NCI-H2171 (cell line): ENCODE results near the gene COX5B.
"Not testable (repeated sequence)": the region's sequence is repeated elsewhere in the genome, so short reads cannot be mapped to it uniquely, and the experiment has no call there.

ENCODE experiments used
- DNase-seq: peaks from one replicate; lab custom pipeline; 2025; lab: John Stamatoyannopoulos, UW

Gene COX5B

GRCh38 chr2:97654309-97654708, 8.4 kb downstream of the COX5B start:
- no peak for DNase-seq

DNA sequence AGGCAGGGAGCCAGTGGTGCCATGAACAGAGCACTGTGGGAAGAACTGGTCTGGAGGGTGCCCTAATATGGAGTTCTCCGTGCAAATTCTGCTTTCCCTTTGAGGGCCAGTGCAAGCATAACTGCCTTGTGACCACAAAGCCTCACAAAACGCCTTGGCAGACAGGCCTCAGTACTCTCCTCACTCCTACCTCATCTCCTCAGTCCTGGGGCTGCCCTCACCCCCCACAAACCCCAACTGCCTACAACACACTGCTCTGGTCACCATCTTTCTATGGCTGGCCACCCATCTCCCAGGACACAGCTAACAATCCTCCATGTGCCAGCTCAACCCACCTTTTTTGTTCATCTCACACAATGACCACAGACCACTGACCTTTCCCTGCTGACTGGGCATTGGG, 8.9 kb downstream of the COX5B start:
- DNase-seq: no peak

GRCh38 chr2:97656129-97656755, 10.4 kb downstream of the COX5B start:
- DNase-seq: no peak

DNA sequence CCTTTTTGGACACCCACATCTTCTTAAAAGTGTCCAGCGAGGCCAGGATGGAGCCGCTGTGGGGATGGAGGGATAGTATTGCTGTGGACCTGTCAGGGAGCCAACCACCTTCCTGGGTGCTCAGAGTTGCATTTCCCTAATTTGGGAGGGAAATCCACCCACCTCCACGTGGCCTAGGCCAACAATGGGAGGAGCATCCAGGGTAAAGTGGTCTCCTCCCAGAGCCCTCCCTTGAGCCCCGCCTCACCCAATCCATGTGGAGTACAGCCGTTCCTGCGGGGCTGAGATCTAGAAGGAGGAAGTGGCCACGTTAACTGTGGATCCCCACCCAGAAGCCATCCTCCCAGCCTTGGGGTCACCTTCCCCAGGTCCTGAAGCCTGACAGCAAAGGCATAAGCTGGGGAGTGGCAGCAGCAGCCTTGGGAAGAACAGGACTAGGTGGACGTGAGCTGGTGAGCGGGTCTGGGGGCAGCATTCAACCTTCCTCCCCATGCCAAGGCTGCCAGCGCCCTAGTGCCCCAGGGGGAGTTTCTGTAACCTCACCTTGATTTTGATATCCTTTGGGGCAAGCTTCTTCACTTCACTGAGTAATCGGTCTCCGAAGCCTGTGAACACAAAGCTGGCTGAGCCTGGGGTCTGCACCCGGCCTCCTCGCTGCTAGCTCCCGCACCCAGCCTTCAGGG, 11.2 kb downstream of the COX5B start:
- no peak for DNase-seq

DNA sequence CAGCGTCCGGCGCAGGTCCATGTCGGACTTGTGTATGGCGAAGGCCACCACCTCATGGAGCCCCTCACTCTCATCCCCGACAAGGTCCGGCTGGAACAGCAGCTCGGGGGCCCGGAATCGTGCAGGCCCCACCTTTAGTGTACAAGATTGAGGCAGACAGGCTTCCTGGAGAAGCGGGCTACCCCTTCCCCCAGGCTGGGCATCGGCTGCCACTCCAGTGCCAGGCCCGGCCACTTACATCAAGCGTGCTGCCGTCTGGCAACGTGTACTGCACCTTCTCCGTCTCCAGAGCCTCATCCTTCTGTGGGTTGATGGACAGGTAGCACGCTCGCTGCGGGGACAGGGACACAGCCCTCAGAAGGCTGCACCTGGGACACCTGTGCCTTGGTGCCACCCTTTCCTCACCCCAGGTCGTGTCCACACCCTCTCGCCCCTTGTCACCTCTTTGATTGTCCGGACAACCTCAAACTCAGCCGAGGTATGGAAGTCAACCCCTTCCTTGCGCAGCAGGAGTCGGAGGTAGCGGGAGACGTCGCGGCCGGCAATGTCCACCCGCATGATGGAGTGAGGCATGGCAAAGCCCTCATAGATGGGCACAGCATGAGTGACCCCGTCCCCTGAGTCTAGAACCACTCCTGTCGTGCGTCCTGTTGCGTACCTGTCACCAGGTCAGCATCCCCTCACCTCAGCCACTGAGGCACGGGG, 12.3 kb downstream of the COX5B start:
- no peak for DNase-seq

DNA sequence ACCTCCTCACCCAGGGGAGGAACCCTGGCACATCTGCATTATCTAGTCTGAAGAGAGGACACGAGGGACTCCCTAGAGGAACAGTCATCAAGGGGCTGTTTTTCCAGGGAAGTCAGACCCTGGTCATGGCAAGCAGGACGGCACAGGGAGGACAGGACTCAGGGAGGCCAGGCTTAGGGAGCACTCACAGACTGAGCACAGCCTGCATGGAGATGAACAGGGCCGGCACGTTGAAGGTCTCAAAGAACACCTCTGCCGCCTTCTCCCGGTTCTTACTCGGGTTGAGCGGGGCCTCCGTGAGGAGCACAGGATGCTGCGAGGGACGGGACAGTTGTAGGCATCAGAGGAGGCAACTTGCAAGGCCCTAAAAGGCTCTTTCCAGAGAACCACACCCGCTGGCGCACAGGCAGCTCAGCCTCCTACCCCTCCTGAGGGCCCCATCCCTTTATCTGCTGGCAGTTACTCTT, 12.9 kb downstream of the COX5B start:
- DNase-seq: no peak

DNA sequence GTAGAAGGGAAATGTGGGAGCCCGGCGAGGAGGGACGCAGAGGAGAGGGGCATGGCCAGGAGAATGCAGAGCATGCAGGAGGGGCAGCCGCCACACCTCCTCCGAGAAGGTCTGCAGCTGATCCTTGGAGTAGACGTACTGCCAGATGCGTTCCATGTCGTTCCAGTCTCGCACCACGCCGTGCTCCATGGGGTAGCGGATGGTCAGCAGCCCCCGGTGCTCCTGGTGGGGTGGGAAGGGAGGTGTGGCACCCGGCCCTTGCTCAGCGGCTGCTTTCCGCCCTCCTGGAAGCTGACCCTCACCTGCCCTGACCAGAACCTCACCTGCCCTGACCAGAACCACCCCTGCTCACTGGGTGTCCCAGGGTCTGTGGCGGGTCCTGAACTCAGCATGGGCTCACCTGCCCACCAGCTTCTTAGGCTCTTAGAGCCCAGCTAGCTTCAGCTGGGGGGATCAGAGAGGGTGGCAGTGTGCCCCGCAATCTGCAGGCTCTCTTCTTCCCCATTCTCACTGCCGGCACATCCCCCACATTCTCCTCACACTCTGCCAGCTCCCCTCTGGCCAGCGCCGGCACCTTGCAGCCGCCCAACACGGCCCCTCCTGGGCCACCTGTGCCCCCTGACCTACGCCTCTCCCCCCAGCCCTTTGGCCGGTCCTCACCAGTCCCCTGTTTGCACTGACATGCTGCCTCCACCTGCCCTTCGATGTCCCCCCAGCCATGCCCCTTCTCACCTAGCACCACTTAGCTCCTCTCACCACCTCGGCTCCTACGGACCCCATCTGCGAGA, 13.6 kb downstream of the COX5B start:
- DNase-seq: no peak

DNA sequence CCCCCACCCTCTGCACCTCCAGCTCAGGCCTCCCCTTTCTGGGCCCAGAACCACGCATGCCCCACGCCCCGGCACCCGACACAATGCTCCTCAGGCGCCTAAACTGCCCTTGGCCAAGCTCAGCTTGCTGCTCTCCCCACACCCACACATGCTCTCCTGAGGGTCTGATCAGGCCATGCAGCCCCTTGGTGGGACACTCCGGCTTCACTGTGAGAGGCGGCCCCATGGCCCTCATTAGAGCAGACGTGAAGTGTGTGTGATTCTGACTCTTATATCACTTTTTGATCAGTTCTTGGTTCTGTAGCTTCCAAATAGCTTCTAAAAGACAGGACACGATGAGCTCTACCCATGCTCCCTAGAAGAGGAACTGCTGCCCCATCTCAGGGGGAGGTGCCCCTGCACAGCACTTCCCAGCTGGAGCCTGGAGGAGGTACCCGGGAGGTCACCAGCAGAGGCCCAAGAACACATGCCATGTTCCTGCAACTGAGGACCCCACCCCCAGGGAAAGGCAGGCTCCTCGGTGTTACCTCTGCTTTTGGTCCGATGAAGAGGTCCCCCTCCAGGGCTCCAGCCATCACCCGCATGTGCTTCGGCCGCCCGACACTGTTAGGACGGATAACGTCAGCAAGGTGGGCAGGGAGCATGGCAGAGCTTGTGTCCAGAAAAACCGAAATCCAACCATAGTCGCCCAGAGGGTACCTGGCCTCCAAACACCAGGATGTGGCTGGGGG, 14.3 kb downstream of the COX5B start:
- DNase-seq: no peak

DNA sequence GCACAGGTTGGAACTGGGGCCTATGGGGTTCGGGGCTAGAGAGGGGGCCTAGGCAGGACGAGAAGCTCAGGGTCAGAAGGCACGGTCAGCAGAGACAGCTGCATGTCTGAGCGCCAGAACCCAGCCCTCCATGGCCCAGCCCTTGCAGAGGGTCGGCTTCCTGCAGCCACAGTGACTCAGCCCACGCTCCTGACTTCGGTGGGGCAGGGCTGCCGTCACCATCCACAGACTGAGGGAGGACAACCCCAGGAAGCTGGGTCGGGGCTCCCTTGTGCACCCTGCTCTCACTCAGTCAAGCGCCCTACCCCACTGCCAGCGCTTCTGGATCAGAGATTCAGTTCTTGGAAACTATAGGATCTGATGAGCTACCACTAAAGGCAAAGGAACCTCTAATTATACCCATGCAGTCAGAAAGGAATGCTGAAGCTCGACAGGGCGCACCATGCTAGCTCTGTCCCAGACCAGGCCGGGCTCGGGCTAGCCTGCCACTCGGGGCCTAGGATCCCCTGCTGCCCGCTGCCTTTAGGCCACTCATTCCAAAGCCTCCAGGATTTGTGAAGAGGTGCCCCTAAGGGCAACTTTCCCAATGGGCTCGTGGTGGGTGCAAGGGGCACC, 15.0 kb downstream of the COX5B start:
- DNase-seq: no peak

GRCh38 chr2:97661927-97662326, 16.1 kb downstream of the COX5B start:
- DNase-seq: no peak

DNA sequence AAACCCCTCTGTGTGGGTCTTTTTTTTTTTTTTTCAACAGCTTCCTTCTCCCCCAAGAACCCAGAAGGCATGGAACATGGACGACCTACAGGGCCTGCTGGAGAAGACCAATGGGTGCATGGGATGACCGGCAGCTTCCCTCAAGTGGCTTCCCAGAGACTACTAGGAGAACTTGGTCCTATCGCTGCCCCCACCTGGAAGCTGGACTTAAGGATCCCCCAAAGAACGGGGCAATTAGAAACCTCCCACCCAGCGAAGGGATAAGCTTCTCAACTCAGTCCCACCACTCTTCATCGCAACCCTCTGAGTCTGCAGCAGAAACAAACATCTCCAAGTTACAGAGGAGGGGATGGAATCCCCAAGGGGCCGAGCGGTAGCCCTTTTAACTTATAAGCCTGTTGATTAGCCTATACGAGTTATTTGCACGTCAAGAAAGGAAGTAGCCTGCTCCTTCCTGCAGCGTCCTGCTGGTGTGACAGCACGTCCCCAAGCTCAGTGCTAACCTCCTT, 16.6 kb downstream of the COX5B start:
- DNase-seq: no peak

DNA sequence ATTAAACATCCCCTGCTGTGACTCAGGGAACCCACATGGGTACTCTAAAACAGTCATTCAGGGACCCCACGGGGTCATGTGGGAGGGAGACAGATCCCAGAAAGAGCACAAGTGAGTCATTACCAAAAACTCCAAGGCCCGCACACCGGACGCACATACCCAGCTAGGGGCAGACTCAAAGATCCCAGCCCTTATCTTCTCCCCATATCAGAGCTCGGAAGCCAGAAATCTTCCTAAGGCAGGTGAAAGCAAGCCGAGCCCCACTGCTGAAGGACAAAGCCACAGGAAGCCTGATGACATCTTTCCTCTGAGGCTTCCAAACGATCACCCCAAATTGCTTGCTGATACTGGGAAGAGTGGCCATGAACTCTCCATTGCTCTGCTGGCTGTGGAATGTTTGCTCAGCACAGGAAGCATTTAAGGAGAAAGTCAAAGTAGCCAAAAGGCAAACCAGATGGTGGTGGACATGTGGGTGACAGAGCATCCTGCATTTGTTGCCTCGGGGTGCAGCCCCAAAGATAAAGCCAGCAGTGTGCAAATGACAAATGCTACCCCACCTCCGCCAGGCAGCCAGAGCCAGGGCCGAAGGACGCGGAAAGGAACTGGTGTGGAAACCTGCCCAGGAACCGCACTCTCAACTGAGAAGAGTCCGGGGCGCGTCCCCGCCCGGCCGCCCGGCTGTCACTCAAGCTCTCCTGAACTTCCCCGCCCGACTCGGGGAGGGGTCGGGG, 17.2 kb downstream of the COX5B start:
- DNase-seq: no peak

DNA sequence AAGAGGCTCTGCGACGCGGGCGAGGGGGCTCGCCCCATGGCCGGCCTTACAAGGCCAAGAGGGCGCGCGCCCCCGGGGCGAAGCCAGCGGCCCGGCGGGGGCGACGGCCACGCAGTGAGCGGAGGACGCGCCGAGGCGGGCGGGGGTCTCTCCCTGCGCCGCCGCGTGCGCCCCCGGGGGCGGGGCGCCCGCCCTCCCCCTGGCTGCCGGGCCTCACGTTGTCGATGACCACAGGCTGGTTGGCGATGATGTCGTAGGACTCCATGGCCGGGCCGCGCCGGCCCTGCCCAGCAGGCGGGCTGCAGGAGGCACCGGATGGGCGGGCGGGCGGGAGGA, 17.7 kb downstream of the COX5B start:
- peak; percentile 56 for DNase-seq

DNA sequence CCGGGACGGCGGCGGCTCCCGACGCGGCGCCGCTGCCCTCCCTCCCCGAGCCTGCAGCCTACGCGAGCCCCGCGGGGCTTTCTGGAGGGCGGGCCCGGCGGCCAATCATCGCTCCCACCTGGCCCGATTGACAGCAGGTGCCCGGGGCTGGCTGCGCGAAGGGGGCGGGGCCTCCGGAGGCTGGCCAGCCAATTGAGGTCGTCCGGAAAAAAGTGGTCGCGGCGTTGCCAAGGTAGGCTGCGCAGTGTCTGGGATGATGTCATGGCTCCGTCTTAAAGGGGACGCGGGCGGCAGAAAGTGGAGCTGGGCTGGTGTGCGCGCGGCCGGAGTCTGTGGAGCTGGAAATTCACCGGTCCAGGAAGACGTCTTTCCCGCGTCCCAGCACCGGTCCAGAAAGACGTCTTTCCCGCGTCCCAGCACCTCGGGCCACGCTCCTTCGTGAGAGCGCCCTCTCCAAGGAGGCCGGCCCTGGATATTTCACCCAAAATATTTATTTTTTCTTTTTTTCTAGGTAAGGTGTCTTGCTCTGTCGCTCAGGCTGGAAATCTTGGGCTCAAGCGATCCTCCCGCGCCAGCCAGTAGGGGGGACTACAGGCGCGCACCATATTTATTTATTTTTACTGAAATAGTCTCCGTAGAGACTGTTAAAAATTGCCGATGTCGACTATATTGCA, 18.2 kb downstream of the COX5B start, which contains the start of gene ACTR1B:
TSS of gene ACTR1B (minus strand) at position 83 of the 674 bp plus-strand sequence. CDS start 154 bp downstream, outside the sequence.
- peak; percentile 98 for DNase-seq

GRCh38 chr2:97664636-97664970, 18.7 kb downstream of the COX5B start:
- no peak for DNase-seq

DNA sequence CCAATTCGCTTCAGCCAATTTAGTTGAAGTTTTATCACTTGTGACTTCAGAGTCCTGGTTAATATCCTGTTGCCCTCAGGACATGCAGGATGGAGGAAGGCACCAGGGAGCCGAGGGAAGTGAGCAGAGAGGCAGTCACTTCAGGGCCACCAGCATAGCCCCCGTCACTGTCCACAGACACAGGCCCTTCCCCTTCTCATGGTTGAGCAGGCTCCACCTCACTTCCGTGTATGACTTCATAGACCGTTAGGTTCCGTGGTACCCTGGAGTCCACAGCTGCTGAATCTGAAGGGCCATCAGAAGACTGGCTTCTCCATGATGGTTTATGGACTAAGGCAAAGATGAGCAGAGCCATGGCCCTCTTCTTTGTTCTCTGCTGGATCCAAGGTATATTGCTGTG, 23.6 kb downstream of the COX5B start, which contains the start of gene C2orf92:
TSS of gene C2orf92 (plus strand) at position 266 of the 400 bp plus-strand sequence. CDS start at position 342, 76 bp downstream.
- DNase-seq: no peak

- DNase-seq: no peak
Observed at GRCh38 chr2:97670471-97670870, 24.6 kb downstream of the COX5B start.

DNA sequence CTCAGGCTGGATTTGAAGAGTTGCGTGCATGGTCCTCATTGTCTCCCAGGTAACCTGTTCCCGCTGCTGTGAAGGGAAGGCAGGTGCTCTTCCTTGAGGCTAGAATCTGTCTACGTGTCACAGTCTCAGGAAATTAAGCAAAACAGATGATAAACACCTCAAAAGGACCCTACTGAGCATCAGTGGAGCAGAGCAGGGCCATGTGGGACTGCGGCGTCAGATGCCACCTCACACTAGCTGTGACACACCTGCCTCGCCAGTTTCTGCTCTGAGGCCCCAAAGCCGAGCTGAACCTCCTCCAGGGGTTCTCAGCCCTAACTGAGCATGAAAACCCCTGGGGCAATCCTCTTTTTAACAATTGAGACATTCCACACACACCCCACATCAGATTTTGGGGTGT, 25.7 kb downstream of the COX5B start:
- no peak for DNase-seq

GRCh38 chr2:97672606-97673140, 26.8 kb downstream of the COX5B start:
- DNase-seq: not testable (repeated sequence)
